Loucy (cell line): ENCODE data around the gene TNFRSF19.

Source experiments
- EZH2phosphoT487 ChIP-seq: fragments of 200-600 bp; IDR thresholded peaks from 2 replicates; pipeline ENCODE4 v1.6.1; 2018; ENCODE audit warnings: antibody characterized with exemption, mild to moderate bottlenecking, moderate library complexity, borderline replicate concordance
- TF ChIP-seq, protein P1 (sequence below): fragments of 200-600 bp; sonication (generic); conservative IDR thresholded peaks from 2 replicates; pipeline ENCODE4 v1.5.1; 2014; ENCODE audit warnings: mild to moderate bottlenecking, antibody characterized with exemption, low read length

DNA sequence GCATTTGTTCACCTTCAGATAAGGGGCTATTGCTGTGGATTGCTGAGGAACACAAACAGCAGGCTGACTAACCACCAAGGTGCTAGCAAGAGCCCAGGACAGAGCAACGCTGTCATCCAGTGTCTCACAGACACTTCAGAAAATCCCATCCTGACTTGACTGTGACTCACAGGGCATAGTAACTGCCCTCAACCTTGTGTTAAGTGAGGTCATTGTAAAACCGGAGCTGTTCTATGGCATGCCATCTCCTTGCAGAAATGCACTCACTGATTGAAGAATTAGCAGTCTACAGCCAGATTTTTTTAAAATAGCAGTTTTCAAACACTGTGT lies 51.1 kb downstream of the TNFRSF19 start:
- TF ChIP-seq, protein P1, sequence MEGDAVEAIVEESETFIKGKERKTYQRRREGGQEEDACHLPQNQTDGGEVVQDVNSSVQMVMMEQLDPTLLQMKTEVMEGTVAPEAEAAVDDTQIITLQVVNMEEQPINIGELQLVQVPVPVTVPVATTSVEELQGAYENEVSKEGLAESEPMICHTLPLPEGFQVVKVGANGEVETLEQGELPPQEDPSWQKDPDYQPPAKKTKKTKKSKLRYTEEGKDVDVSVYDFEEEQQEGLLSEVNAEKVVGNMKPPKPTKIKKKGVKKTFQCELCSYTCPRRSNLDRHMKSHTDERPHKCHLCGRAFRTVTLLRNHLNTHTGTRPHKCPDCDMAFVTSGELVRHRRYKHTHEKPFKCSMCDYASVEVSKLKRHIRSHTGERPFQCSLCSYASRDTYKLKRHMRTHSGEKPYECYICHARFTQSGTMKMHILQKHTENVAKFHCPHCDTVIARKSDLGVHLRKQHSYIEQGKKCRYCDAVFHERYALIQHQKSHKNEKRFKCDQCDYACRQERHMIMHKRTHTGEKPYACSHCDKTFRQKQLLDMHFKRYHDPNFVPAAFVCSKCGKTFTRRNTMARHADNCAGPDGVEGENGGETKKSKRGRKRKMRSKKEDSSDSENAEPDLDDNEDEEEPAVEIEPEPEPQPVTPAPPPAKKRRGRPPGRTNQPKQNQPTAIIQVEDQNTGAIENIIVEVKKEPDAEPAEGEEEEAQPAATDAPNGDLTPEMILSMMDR, result no peak
- TF ChIP-seq EZH2phosphoT487, result no peak
